Stomach (tissue), 9 donors: ENCODE measurements around the gene RRAD. TPM values are rescaled to one million over a fixed set of nuclear protein-coding genes. Genes with fewer than 3 reads are reported as not detected.

Source experiments
- DNase-seq, 2 donors: peaks; one replicate each; pipeline versions ENCODE4 v3.0.0 to v3.0.0-alpha.2; 2013 to 2019
- H3K27ac ChIP-seq, 5 donors: fragments of 200-600 bp in 4 of 5; sonication (generic) in 4 of 5; one replicate each; pipeline ENCODE4 v1.5.1; 2013 to 2019; ENCODE audit warnings: mild to moderate bottlenecking in 1 of 5, moderate library complexity in 1 of 5
- H3K27me3 ChIP-seq, 3 donors: fragments of 200-600 bp; sonication (generic); one replicate each; pipeline ENCODE4 v1.5.1; 2017 to 2019; ENCODE audit warnings: mixed run types in 1 of 3
- H3K36me3 ChIP-seq, 4 donors: fragments of 200-600 bp; sonication (generic); 1 replicate in 3 of 4; 2 replicates in 1 of 4; pipeline ENCODE4 v1.5.1; 2016 to 2019
- H3K4me1 ChIP-seq, 4 donors: fragments of 200-600 bp; sonication (generic); one replicate each; pipeline ENCODE4 v1.5.1; 2016 to 2019
- H3K4me3 ChIP-seq, 4 donors: fragments of 200-600 bp; sonication (generic) in 3 of 4; one replicate each; pipeline ENCODE4 v1.5.1; 2016 to 2019; ENCODE audit warnings: mild to moderate bottlenecking in 1 of 4
- H3K9me3 ChIP-seq, 4 donors: fragments of 200-600 bp; sonication (generic); one replicate each; pipeline ENCODE4 v1.5.1; 2016 to 2019
- CTCF ChIP-seq, 7 experiments: fragments of 450-650 bp in 4 of 7; fragments of 200-600 bp in 3 of 7; sonication (generic) in 3 of 7; IDR thresholded peaks; one replicate each; pipeline ENCODE4 v1.5.1; 2016 to 2019; ENCODE audit warnings: antibody characterized with exemption in 7 of 7, control low read depth in 2 of 7, mild to moderate bottlenecking in 1 of 7
- EP300 ChIP-seq: sonication (generic); formaldehyde crosslinking; IDR thresholded peaks from one replicate; pipeline ENCODE4 v1.6.1; 2017; ENCODE audit warnings: antibody characterized with exemption
- POLR2A ChIP-seq, 4 donors: fragments of 450-650 bp; IDR thresholded peaks; one replicate each; pipeline ENCODE4 v1.6.1; 2016; ENCODE audit warnings: antibody characterized with exemption in 4 of 4, control low read depth in 2 of 4, mild to moderate bottlenecking in 1 of 4, moderate library complexity in 1 of 4
- POLR2AphosphoS5 ChIP-seq, 3 donors: sonication (generic); formaldehyde crosslinking; IDR thresholded peaks; one replicate each; pipeline ENCODE4 v1.6.1; 2016; ENCODE audit warnings: antibody characterized with exemption in 3 of 3
- WGBS, 5 donors: extraction: QIAGEN DNeasy Blood & Tissue Kit in 3 of 5; methylation state at CpG; one replicate each; pipeline versions ENCODE4 v1.1.5 to v1.1.7; 2013 to 2018; 5-methylcytosine and 5-hydroxymethylcytosine counted together
- intact Hi-C: fragments of 100-400 bp; cut with DNase I; formaldehyde crosslinking; loops from one replicate; pipeline ENCODE4 v1.15.1; 2023; ENCODE audit warnings: low total_unique reads
- polyA plus RNA-seq, 3 donors: library from polyadenylated mRNA; stranded (reverse); fragments of 200-250 nt; gene quantifications; one replicate each; pipeline ENCODE4 v1.2.3, GENCODE V29; 2013
- total RNA-seq, 5 donors: library from RNA; depleted of rRNA; stranded (reverse); fragments of >200 nt; gene quantifications; one replicate each; pipeline versions ENCODE4 v1.1.0 to v1.2.3, GENCODE V29; 2014 to 2016
- donor health status: healthy with polysubstance abuse.
- donor health status: Bipolar disorder and iron deficiency.
- donor health status: healthy.

Gene RRAD
- total and polyA plus RNA-seq, 8 donors: 1.0 to 39.7 (median 3.5) TPM

- no peak overlapping the region for H3K27ac ChIP-seq
- WGBS, 5 donors: 68 to 90% (median 79%) methylated on average over 2 of the region's 2 CpGs
- peaks cover 8 to 22% (median 18%) of the 10 kb centered on the region in 4 donors for H3K4me1 ChIP-seq
- H3K36me3 ChIP-seq: no peaks in the 10 kb centered on the region
- TF ChIP-seq POLR2AphosphoS5 (IDR thresholded peaks at IDR 0.05): no peak
- TF ChIP-seq EP300: no peak
- no peak for TF ChIP-seq POLR2A (IDR thresholded peaks at IDR 0.05)
- no peak for TF ChIP-seq CTCF (IDR thresholded peaks at IDR 0.05)
- H3K9me3 ChIP-seq: no peaks in the 10 kb centered on the region
- H3K4me3 ChIP-seq: no peak overlapping the region
- H3K27me3 ChIP-seq: peaks cover 0 to 33% (median 12%) of the 10 kb centered on the region in 3 donors
- DNase-seq: no peak
- intact Hi-C loops: no loop called here
These were observed 25.1 kb upstream of the RRAD start for GRCh38 chr16:66950437-66950836.

GRCh38 chr16:66949472-66949871 lies 24.1 kb upstream of the RRAD start:
- H3K36me3 ChIP-seq: peaks cover 0 to 2% (median 0%) of the 10 kb centered on the region in 4 donors
- intact Hi-C loops: no loop called here
- peaks cover 8 to 22% (median 18%) of the 10 kb centered on the region in 4 donors for H3K4me1 ChIP-seq
- TF ChIP-seq EP300: no peak
- TF ChIP-seq POLR2A (IDR thresholded peaks at IDR 0.05): no peak
- no peak for TF ChIP-seq CTCF (IDR thresholded peaks at IDR 0.05)
- no peak for TF ChIP-seq POLR2AphosphoS5 (IDR thresholded peaks at IDR 0.05)
- no peak overlapping the region for H3K27ac ChIP-seq
- H3K9me3 ChIP-seq: no peaks in the 10 kb centered on the region
- no peak for DNase-seq
- 68 to 82% (median 70%) methylated on average over 6 of the region's 6 CpGs for WGBS, 5 donors
- no peak overlapping the region for H3K4me3 ChIP-seq
- peaks cover 0 to 33% (median 12%) of the 10 kb centered on the region in 3 donors for H3K27me3 ChIP-seq

- no peaks in the 10 kb centered on the region for H3K9me3 ChIP-seq
- TF ChIP-seq POLR2A (IDR thresholded peaks at IDR 0.05) (no peak), EP300 (no peak), CTCF (IDR thresholded peaks at IDR 0.05) (no peak), POLR2AphosphoS5 (IDR thresholded peaks at IDR 0.05) (no peak)
- peaks cover 8 to 22% (median 18%) of the 10 kb centered on the region in 4 donors for H3K4me1 ChIP-seq
- H3K27me3 ChIP-seq: peaks cover 0 to 33% (median 12%) of the 10 kb centered on the region in 3 donors
- intact Hi-C loops: no loop called here
- H3K27ac ChIP-seq: no peak overlapping the region
- no peak for DNase-seq
- H3K4me3 ChIP-seq: peak overlapping the region; percentile 49 to 68 (median 62)
- 14 to 46% (median 23%) methylated on average over 8 to 21 of the region's 21 CpGs for WGBS, 5 donors
- peaks cover 2 to 9% (median 3%) of the 10 kb centered on the region in 4 donors for H3K36me3 ChIP-seq
These were observed 23.5 kb upstream of the RRAD start for GRCh38 chr16:66948837-66949225.

GRCh38 chr16:66948134-66948836 lies 22.9 kb upstream of the RRAD start:
- Histone ChIP-seq H3K36me3 (peaks cover 7 to 14% (median 8%) of the 10 kb centered on the region in 4 donors), H3K4me3 (peak overlapping the region; percentile 49 to 68 (median 62)), H3K9me3 (no peaks in the 10 kb centered on the region), H3K27me3 (peaks cover 0 to 28% (median 12%) of the 10 kb centered on the region in 3 donors), H3K4me1 (peaks cover 8 to 22% (median 18%) of the 10 kb centered on the region in 4 donors), H3K27ac (peak overlapping the region in 1 of 5 donors; percentile 56)
- WGBS, 5 donors: 0 to 5% (median 3%) methylated on average over 33 to 44 of the region's 44 CpGs
- no peak for TF ChIP-seq POLR2A (IDR thresholded peaks at IDR 0.05)
- no peak for TF ChIP-seq POLR2AphosphoS5 (IDR thresholded peaks at IDR 0.05)
- no peak for TF ChIP-seq EP300
- DNase-seq: peak; percentile 31 to 53
- intact Hi-C loops: no loop called here
